ENCODE data around the gene INAFM2. TPM values are rescaled to one million over a fixed set of nuclear protein-coding genes. Genes with fewer than 3 reads are reported as not detected.

The INAFM2 gene
- total RNA-seq, 4 donors from 2014 or later = 4.0 to 16.5 (median 8.1) TPM

DNA sequence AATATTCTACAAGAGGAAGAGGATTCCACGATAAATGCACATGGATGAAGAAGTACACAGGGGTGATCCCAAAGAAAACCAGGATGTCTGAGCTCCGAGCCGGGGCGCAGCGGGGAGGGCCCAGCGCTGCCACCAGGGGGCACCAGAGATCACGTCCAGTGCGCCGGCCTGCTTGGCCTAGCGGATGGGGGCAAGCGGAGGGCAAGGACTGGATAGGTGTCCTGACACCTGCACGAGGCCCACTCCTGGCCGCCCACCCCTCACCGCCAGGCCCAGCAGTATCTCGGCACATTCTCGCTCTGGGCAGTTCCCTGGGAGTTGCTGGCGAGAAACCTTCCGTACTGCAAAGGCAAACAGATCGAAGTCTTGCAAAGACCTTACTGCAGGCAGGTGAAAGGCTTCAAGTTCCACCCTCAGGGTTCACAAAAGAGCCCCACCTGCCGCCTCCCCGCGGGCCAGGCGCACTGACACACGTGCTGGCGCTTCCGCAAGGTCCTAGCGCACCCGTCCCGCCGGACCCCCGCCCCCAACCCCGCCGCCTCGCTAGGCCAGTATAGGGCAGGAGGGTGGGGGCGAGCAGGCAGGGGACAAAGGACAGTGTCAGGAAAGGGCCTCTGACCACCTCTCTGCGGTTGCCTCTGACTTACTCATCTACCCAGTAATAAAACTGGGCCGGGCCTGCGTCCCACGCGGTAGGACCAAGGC, 43.9 kb upstream of the INAFM2 start:
- TF ChIP-seq, protein P1, sequence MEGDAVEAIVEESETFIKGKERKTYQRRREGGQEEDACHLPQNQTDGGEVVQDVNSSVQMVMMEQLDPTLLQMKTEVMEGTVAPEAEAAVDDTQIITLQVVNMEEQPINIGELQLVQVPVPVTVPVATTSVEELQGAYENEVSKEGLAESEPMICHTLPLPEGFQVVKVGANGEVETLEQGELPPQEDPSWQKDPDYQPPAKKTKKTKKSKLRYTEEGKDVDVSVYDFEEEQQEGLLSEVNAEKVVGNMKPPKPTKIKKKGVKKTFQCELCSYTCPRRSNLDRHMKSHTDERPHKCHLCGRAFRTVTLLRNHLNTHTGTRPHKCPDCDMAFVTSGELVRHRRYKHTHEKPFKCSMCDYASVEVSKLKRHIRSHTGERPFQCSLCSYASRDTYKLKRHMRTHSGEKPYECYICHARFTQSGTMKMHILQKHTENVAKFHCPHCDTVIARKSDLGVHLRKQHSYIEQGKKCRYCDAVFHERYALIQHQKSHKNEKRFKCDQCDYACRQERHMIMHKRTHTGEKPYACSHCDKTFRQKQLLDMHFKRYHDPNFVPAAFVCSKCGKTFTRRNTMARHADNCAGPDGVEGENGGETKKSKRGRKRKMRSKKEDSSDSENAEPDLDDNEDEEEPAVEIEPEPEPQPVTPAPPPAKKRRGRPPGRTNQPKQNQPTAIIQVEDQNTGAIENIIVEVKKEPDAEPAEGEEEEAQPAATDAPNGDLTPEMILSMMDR (IDR thresholded peaks at IDR 0.05; ENCODE audit: low read depth) = no peak

DNA sequence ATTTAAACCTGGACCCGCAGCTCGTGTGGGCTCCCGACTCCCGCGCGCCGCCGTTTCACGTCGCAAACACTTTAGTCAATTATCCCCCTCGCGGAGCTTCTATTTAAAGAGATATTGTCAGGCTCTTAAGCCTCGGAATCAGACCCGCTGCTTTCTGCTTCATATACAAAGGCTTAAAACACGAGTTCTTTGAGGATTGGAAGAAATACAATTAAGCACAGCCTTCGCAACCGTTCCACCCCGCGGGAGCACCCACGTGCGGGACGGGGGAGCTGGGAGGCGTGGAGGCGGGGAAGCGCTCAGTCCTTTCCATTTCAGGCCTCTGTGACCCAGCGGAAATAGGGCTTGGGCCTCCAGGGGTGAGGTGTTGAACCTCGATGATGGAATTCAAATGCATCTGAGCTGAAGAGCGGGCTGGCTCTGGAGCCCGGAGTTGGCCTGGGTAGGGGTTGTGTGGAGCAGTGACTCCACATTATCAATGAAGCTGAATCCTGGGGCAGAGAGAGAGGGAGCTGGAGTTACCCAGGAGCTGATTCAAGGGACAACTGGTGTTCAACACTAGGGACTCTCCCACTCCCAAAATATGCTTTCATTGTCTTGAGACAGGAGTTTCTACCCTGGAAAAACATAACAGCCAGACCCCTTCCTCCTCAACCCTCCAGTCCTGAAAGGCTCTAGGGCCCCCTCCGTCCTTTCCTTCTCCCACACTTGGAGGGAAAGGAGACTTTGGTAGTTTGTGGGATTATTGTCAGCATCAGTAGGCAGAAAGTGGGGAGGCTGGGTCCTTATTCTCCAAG, 43.0 kb upstream of the INAFM2 start:
- TF ChIP-seq, protein P1 (IDR thresholded peaks at IDR 0.05; ENCODE audit: low read depth) = no peak

DNA sequence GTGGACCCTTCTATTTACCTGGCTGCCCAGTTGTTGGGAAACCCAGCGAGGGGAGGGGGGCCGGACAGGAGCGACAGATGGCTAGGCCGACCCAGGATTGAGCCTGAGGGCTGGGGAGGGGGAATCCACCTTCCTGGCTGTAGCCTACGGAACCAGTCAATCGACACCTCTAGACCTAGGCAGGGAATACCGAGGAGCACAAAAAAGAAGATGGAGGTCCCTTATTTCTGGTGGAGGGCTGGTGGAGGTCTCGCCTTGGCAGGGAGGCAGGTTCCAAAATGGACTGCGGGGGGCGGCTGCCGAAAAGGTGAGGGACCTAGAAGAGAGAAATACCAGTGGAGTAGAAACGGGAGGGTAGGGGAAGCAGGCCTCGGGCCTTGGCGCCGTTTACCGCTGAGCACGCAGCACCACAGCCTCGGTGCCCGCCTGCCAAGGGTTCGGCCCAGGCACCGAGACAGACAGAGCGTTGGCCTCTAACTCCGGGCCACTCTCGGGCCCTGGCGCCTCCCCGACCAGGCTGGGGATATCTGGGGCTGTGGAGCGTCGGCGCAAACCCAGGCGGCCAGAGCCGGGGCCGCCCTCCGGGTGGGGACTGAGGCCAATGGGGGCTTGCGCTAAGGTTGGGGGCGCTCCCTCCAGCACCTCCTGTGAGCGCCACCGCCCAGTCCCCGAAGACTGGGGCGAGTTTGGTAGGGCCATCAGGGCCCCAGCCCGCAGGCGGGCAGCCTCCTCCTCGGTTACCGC, 42.3 kb upstream of the INAFM2 start:
- TF ChIP-seq, protein P1 (IDR thresholded peaks at IDR 0.05; ENCODE audit: low read depth) = no peak

DNA sequence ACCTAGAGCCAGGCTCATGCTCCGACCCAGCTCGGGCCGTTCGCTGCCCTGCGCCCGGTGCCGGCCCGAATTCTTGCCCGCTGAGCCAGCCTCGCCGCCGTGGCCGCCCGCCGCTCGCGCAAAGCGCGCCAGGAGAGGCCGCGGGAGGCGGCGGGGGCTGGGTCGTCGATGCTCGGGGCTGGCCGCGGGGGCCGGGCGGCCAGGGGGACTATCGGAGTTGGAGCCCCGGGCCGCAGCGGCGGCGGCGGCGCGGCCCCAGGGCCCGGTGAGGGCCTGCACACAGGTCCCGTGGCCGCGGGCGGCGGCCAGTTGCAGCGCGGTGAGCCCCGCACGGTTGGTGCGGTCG, 41.7 kb upstream of the INAFM2 start:
- TF ChIP-seq, protein P1 (IDR thresholded peaks at IDR 0.05; ENCODE audit: low read depth) = no peak

DNA sequence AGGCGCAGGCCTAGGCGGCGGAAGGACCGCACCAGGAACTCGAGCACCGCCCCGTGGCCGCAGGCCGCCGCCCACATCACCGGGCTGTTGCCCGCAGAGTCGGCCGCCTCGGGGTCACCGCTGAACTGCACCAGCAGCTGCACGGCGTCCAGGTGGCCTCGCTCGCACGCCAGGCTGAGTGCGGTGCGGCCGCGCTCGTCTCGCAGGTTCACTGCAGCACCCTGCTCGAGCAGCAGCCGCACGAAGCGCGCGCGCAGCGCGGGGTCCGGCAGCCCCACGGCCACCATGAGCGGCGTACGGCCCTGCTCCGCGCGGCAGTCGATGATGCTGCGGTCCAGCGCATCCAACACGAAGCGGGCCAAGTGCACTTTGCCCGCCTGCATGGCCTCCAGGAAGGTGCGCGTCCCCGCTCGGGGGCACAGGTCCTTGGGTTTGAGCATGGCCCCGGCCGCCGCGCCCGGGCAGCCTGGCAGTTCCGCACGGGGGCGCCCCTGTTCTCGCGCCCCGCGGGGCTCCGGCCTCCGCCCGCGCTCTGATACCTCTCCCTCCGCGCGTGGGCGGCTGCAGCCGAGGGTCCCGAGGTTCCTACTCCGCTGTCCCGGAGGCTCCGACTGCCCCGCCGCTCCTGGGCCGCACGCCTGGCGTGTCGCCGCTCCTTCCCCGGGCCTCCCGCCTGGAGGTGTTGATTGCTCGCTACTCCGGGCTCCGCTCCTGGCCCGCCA, 41.2 kb upstream of the INAFM2 start:
- TF ChIP-seq, protein P1 (IDR thresholded peaks at IDR 0.05; ENCODE audit: low read depth) = no peak

DNA sequence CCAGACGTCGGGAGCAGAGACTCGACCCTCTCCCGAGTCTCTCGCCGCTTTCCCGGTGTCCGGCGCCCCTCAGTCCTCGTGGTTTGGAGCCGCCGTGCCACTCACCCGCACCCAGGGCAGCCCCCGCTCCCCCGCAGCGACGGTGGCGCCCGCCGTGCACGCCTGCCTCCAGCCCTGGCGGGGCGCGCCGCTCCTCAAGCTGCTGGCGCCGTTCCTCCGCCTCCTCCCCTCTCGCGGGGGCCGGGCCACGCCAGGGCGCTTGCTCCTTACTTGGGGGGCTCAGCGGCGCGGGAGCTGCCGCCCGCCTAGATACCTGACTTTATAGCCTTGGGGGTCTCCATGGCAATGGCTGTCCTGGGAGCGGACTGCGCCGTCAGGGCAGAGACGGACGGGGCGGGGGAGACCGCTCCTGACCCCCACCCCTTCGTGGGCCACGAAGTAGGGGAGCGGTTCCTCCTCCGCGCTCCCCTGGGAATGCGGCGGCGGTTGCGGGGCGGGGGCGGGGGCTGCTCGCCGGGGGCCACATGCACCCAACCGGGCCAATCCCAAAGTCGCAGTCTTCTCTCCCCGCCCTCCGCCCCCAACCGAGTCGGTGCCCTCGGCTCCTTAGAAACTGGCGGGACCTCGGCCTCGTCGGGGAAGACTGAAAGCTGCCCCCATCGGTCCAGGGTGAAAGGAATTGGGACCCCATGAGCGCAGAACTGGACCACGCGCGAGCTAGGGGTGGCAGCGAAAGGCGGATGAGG, 40.5 kb upstream of the INAFM2 start, which contains the start of gene ANKRD63:
Gene ANKRD63 (minus strand): TSS at position 196 of the 746 bp plus-strand sequence. CDS start 478 bp downstream, outside the sequence.
- TF ChIP-seq, protein P1 (IDR thresholded peaks at IDR 0.05; ENCODE audit: low read depth) = no peak

Data from subcutaneous adipose tissue (tissue), 4 donors.